NCI-H1417 treated with DMSO at 0.1 percent for 48 hours (cell line): Measurements from ENCODE around the gene AREL1.

ENCODE experiments used
- DNase-seq: peaks from one replicate; lab custom pipeline; 2025; lab: John Stamatoyannopoulos, UW

The AREL1 gene

GRCh38 chr14:74658535-74659131 lies 54.2 kb downstream of the AREL1 start:
- no peak for DNase-seq

GRCh38 chr14:74656964-74657363 lies 55.9 kb downstream of the AREL1 start:
- no peak for DNase-seq

GRCh38 chr14:74655599-74656395 lies 57.1 kb downstream of the AREL1 start:
- DNase-seq, result no peak

GRCh38 chr14:74654931-74655330 lies 57.9 kb downstream of the AREL1 start:
- no peak for DNase-seq

GRCh38 chr14:74653386-74654138 lies 59.3 kb downstream of the AREL1 start:
- DNase-seq, result no peak

GRCh38 chr14:74652541-74652940 lies 60.3 kb downstream of the AREL1 start:
- no peak for DNase-seq

- no peak for DNase-seq
Observed at GRCh38 chr14:74650927-74651686, 61.8 kb downstream of the AREL1 start.

GRCh38 chr14:74649673-74650072 lies 63.2 kb downstream of the AREL1 start:
- DNase-seq, result no peak

- no peak for DNase-seq
Observed at GRCh38 chr14:74649167-74649566, 63.7 kb downstream of the AREL1 start.

GRCh38 chr14:74648601-74649000 lies 64.3 kb downstream of the AREL1 start:
- no peak for DNase-seq

GRCh38 chr14:74647678-74648461 lies 65.0 kb downstream of the AREL1 start:
- peak; percentile 50 for DNase-seq

GRCh38 chr14:74647061-74647677 lies 65.7 kb downstream of the AREL1 start:
- DNase-seq, result no peak

GRCh38 chr14:74645756-74646470 lies 67.0 kb downstream of the AREL1 start:
- no peak for DNase-seq

GRCh38 chr14:74645244-74645643 lies 67.6 kb downstream of the AREL1 start:
- no peak for DNase-seq

GRCh38 chr14:74641601-74642391 lies 71.1 kb downstream of the AREL1 start:
- DNase-seq, result no peak

GRCh38 chr14:74638966-74639365 lies 73.9 kb downstream of the AREL1 start:
- DNase-seq, result no peak

- no peak for DNase-seq
Observed at GRCh38 chr14:74638066-74638465, 74.8 kb downstream of the AREL1 start.

- no peak for DNase-seq
Observed at GRCh38 chr14:74637178-74637550, 75.7 kb downstream of the AREL1 start.

GRCh38 chr14:74636424-74637177 lies 76.3 kb downstream of the AREL1 start:
- no peak for DNase-seq
